Ishikawa (cell line): ENCODE data around the gene ZSCAN25.

Experiments
- CEBPB ChIP-seq: IDR thresholded peaks from 2 replicates; pipeline ENCODE4 v1.6.1; 2012
- CREB1 ChIP-seq: IDR thresholded peaks from 2 replicates; pipeline ENCODE4 v1.6.1; 2012; ENCODE audit warnings: low read depth
- EGR1 ChIP-seq: IDR thresholded peaks from 2 replicates; pipeline ENCODE4 v1.6.1; 2012
- EP300 ChIP-seq: IDR thresholded peaks from 2 replicates; pipeline ENCODE4 v1.6.1; 2012; ENCODE audit warnings: borderline replicate concordance
- FOXM1 ChIP-seq: IDR thresholded peaks from 2 replicates; pipeline ENCODE4 v1.6.1; 2012; ENCODE audit warnings: low read depth, borderline replicate concordance
- MAX ChIP-seq: IDR thresholded peaks from 2 replicates; pipeline ENCODE4 v1.6.1; 2012
- NFIC ChIP-seq: IDR thresholded peaks from 2 replicates; pipeline ENCODE4 v1.6.1; 2012
- RAD21 ChIP-seq: IDR thresholded peaks from 2 replicates; pipeline ENCODE4 v1.6.1; 2012; ENCODE audit warnings: low read depth
- REST ChIP-seq: IDR thresholded peaks from 2 replicates; pipeline ENCODE4 v1.6.1; 2012; ENCODE audit warnings: low read depth, mild to moderate bottlenecking
- TAF1 ChIP-seq: IDR thresholded peaks from 2 replicates; pipeline ENCODE4 v1.6.1; 2012; ENCODE audit warnings: low read depth, mild to moderate bottlenecking
- TCF12 ChIP-seq: IDR thresholded peaks from 2 replicates; pipeline ENCODE4 v1.6.1; 2012; ENCODE audit warnings: low read depth
- TEAD4 ChIP-seq: IDR thresholded peaks from 2 replicates; pipeline ENCODE4 v1.6.1; 2012
- YY1 ChIP-seq: IDR thresholded peaks from 2 replicates; pipeline ENCODE4 v1.6.1; 2012; ENCODE audit warnings: low read depth
- ZBTB7A ChIP-seq: IDR thresholded peaks from 2 replicates; pipeline ENCODE4 v1.6.1; 2012; ENCODE audit warnings: low read depth
- TF ChIP-seq, protein P1 (sequence below): IDR thresholded peaks from 2 replicates; pipeline ENCODE4 v1.6.1; 2012

Gene ZSCAN25

GRCh38 chr7:99619571-99620130, 2.9 kb downstream of the ZSCAN25 start:
- no peak for TF ChIP-seq TCF12
- TF ChIP-seq, protein P1, sequence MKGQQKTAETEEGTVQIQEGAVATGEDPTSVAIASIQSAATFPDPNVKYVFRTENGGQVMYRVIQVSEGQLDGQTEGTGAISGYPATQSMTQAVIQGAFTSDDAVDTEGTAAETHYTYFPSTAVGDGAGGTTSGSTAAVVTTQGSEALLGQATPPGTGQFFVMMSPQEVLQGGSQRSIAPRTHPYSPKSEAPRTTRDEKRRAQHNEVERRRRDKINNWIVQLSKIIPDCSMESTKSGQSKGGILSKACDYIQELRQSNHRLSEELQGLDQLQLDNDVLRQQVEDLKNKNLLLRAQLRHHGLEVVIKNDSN, result no peak
- no peak for TF ChIP-seq RAD21
- TF ChIP-seq YY1, result no peak
- TF ChIP-seq FOXM1, result no peak
- TF ChIP-seq EP300, result no peak
- no peak for TF ChIP-seq CEBPB
- TF ChIP-seq MAX, result no peak
- TF ChIP-seq NFIC, result no peak
- TF ChIP-seq REST, result no peak
- no peak for TF ChIP-seq ZBTB7A
- TF ChIP-seq TEAD4, result no peak
- TF ChIP-seq EGR1, result no peak

DNA sequence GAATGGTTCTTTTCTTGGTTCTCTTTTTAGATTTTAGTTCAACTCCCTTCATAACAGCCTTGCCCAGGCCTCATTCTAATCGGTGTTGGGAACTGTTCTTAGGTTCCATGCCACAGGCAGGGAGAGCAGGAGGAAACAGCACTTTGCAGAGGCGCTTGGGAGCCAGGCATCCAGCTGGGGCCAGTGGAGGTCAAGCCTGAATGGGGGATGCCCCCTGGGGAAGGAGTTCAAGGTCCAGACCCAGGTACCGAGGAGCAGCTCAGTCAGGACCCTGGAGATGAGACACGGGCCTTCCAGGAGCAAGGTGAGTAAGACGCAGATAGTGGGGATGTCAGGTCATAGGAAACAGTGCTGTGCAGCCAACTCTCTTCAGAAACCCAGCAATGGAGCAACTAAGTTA, 4.5 kb downstream of the ZSCAN25 start:
- TF ChIP-seq, protein P1, result no peak
- no peak for TF ChIP-seq ZBTB7A
- no peak for TF ChIP-seq TAF1
- TF ChIP-seq MAX, result no peak

- TF ChIP-seq TAF1, result no peak
- TF ChIP-seq EGR1, result no peak
- TF ChIP-seq TEAD4, result no peak
- TF ChIP-seq CREB1, result no peak
- no peak for TF ChIP-seq YY1
- TF ChIP-seq TCF12, result no peak
Observed at GRCh38 chr7:99622596-99622995, 5.8 kb downstream of the ZSCAN25 start.

- no peak for TF ChIP-seq RAD21
Observed at GRCh38 chr7:99623091-99623693, 6.4 kb downstream of the ZSCAN25 start.

- no peak for TF ChIP-seq NFIC
- TF ChIP-seq YY1, result no peak
- no peak for TF ChIP-seq TEAD4
- TF ChIP-seq ZBTB7A, result no peak
- TF ChIP-seq REST, result no peak
- no peak for TF ChIP-seq TAF1
- no peak for TF ChIP-seq MAX
- TF ChIP-seq CEBPB, result no peak
- no peak for TF ChIP-seq RAD21
- no peak for TF ChIP-seq EP300
- TF ChIP-seq FOXM1, result no peak
- no peak for TF ChIP-seq CREB1
- TF ChIP-seq, protein P1, result no peak
Observed at GRCh38 chr7:99623702-99624447, 7.1 kb downstream of the ZSCAN25 start.

DNA sequence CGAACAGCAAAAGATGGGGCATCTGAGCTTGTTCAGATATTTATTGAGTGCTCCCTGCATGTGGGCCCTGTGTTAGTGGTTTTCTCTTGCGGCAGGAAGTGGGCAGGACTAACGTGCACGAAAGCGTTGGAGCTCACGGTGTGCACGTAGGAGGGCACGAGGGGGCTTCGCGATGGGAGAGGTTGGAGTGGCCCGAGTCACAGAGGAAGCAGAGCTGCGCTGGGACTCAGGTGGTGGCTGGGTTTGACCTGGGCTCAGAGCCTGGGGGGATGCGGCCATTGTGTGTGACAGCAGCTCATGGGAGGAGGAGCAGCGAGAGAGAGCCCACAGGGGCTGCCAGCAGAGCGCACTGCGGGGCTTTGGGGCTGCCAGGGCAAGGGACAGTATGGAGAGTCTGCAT, 7.7 kb downstream of the ZSCAN25 start:
- TF ChIP-seq RAD21, result no peak
- TF ChIP-seq YY1, result no peak
- TF ChIP-seq, protein P1, result no peak
- TF ChIP-seq EGR1, result no peak
- no peak for TF ChIP-seq TAF1
- no peak for TF ChIP-seq CEBPB
- no peak for TF ChIP-seq REST
- TF ChIP-seq FOXM1, result no peak
- no peak for TF ChIP-seq TEAD4
- no peak for TF ChIP-seq ZBTB7A
- TF ChIP-seq NFIC, result no peak
- no peak for TF ChIP-seq CREB1
- no peak for TF ChIP-seq TCF12
- TF ChIP-seq EP300, result no peak
- TF ChIP-seq MAX, result no peak
